ENCODE results near the gene ADCY5. TPM values are rescaled to one million over a fixed set of nuclear protein-coding genes. Genes with fewer than 3 reads are reported as not detected.

The ADCY5 gene
- polyA plus RNA-seq, 2 of the 4 experiments (the other 2 are of a cell fraction) = 0.57 to 0.68 TPM

DNA sequence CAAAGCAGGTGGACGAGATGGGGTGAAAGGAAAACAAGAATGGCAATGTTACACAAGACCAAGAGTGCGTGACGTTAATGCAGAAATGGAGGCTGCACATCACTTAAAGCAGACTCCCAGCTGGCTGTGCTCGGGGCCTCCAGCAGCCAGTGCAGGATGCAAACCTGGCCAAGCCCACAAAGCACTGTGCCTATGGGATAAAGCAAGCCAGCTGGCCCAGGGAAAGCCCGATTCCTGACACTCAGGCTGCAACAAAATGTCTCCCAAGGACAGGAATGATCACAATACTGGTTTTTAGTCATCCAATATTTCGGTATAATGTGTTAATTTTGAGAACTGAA, 161.0 kb downstream of the ADCY5 start:
- Histone ChIP-seq H3K4me2 (no peak overlapping the region), H3K4me3 (no peak overlapping the region), H3K9me3 (no peaks in the 10 kb centered on the region), H3K27ac (no peak overlapping the region), H3K4me1 (no peaks in the 10 kb centered on the region)
- ATAC-seq (no peak), DNase-seq (ENCODE audit: low read depth in 1 of 2, low spot score in 1 of 2) (no peak), FAIRE-seq (no peak)
- no peak for TF ChIP-seq CBX8 (IDR thresholded peaks at IDR 0.05)
- no peak for TF ChIP-seq CTCF (IDR thresholded peaks at IDR 0.05)
- TF ChIP-seq, protein P1, sequence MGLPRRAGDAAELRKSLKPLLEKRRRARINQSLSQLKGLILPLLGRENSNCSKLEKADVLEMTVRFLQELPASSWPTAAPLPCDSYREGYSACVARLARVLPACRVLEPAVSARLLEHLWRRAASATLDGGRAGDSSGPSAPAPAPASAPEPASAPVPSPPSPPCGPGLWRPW (IDR thresholded peaks at IDR 0.05) = no peak
- no peak for TF ChIP-seq ZFP36 (IDR thresholded peaks at IDR 0.05; ENCODE audit: borderline replicate concordance, partially characterized antibody)
- TF ChIP-seq, protein P2, sequence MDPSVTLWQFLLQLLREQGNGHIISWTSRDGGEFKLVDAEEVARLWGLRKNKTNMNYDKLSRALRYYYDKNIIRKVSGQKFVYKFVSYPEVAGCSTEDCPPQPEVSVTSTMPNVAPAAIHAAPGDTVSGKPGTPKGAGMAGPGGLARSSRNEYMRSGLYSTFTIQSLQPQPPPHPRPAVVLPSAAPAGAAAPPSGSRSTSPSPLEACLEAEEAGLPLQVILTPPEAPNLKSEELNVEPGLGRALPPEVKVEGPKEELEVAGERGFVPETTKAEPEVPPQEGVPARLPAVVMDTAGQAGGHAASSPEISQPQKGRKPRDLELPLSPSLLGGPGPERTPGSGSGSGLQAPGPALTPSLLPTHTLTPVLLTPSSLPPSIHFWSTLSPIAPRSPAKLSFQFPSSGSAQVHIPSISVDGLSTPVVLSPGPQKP (IDR thresholded peaks at IDR 0.05; ENCODE audit: low read depth, low read length) = no peak
- no peak for TF ChIP-seq ESRRA (IDR thresholded peaks at IDR 0.05; ENCODE audit: borderline replicate concordance, low read length)
- TF ChIP-seq NFE2L2 (conservative IDR thresholded peaks at IDR 0.05; ENCODE audit: low read length) = no peak
- no peak for TF ChIP-seq SREBF2 (IDR thresholded peaks at IDR 0.05)
- no peak for TF ChIP-seq REST (IDR thresholded peaks at IDR 0.05)
- no peak for TF ChIP-seq FOXS1 (CRISPR knock-in tag; IDR thresholded peaks at IDR 0.05)
- no peak for TF ChIP-seq NPAS2 (CRISPR knock-in tag; IDR thresholded peaks at IDR 0.05; ENCODE audit: borderline replicate concordance)
- POLR2A ChIA-PET = no interaction called here
- CTCF ChIA-PET = interaction anchor here (0.9 to 5.5 kb wide), 7 partner anchors 10 to 271 kb away, joined by 3 to 36 read pairs (median 3); no protein-coding TSS in a partner anchor
- WGBS (ENCODE audit: missing lambda C conversion rate) = 18% methylated on average over 6 of the region's 6 CpGs

DNA sequence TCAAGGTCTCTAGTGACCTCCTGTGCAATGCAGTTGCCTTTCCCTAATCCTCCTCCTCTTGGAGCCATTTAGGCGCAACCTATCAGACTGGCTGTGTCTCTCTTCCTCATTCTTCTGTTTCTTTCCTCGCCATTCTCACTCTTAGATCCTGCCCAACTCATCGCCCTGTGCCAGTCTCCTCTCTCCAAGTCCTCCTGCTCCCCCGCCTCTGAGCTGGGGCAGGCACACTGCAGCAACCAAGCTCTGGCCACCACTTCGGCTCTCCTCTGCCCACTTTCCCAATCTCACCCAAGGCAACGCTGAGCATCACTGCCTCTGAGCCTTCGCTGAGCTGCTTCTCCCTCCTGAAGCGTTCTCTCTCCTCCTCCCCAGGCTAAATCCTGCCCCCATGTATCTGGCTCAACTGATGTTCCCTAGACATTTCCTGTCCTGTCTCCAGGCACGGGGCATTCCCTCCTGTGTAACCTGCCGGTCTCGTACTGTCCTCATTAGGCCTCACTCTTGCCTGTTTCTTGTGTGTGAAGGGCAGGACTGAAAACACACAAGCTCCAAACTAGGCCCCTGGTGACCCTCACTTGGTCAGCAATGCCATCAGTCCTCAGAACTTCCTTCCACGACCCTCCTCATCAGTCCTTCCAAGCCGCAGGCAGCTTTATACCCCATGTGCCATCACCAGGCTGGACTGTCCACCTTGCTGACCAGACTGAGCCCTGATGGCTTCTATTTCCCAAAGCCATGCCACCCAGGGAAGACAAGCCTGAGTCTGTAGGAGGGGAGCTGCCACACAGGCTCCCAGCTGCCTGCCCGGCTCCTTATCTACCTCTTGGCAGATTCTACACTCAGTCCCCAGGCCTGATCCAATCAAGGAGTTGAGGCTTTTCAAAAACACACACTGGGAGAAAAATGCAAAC, 161.6 kb downstream of the ADCY5 start:
- Histone ChIP-seq H3K4me2 (no peak overlapping the region), H3K9me3 (no peaks in the 10 kb centered on the region), H3K4me1 (no peaks in the 10 kb centered on the region), H3K27ac (no peak overlapping the region), H3K4me3 (no peak overlapping the region)
- WGBS (ENCODE audit: missing lambda C conversion rate) = 43% methylated on average over 14 of the region's 14 CpGs
- ChIA-PET POLR2A (no interaction called here), CTCF (interaction anchor here (0.9 to 5.5 kb wide), 8 partner anchors 11 to 271 kb away, joined by 3 to 36 read pairs (median 3); no protein-coding TSS in a partner anchor)
- TF ChIP-seq FOSL2 (IDR thresholded peaks at IDR 0.05) (no peak), FOSL2 (CRISPR knock-in tag; IDR thresholded peaks at IDR 0.05) (no peak), EHF (CRISPR knock-in tag; IDR thresholded peaks at IDR 0.05) (no peak), RAD21 (conservative IDR thresholded peaks at IDR 0.05 in 1 of 2, IDR thresholded peaks at IDR 0.05 in 1 of 2) (no peak), NPAS2 (CRISPR knock-in tag; IDR thresholded peaks at IDR 0.05; ENCODE audit: borderline replicate concordance) (no peak), MAFK (IDR thresholded peaks at IDR 0.05; ENCODE audit: partially characterized antibody) (no peak), ZNF302 (CRISPR knock-in tag; IDR thresholded peaks at IDR 0.05) (no peak), HOXA7 (CRISPR knock-in tag; IDR thresholded peaks at IDR 0.05) (no peak), HOXB5 (CRISPR knock-in tag; IDR thresholded peaks at IDR 0.05) (no peak)
- TF ChIP-seq, protein P3, sequence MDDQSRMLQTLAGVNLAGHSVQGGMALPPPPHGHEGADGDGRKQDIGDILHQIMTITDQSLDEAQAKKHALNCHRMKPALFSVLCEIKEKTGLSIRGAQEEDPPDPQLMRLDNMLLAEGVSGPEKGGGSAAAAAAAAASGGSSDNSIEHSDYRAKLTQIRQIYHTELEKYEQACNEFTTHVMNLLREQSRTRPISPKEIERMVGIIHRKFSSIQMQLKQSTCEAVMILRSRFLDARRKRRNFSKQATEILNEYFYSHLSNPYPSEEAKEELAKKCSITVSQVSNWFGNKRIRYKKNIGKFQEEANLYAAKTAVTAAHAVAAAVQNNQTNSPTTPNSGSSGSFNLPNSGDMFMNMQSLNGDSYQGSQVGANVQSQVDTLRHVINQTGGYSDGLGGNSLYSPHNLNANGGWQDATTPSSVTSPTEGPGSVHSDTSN (IDR thresholded peaks at IDR 0.05) = no peak
- TF ChIP-seq, protein P4, sequence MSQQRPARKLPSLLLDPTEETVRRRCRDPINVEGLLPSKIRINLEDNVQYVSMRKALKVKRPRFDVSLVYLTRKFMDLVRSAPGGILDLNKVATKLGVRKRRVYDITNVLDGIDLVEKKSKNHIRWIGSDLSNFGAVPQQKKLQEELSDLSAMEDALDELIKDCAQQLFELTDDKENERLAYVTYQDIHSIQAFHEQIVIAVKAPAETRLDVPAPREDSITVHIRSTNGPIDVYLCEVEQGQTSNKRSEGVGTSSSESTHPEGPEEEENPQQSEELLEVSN (IDR thresholded peaks at IDR 0.05; ENCODE audit: borderline replicate concordance, low read depth) = no peak
- no peak for ATAC-seq
- DNase-seq (ENCODE audit: low read depth in 1 of 2, low spot score in 1 of 2) = no peak
- FAIRE-seq = no peak

Data from A549 (cell line).